SK-N-SH (cell line): Measurements from ENCODE around the gene PGA5.

Experiments
- FOXM1 ChIP-seq: IDR thresholded peaks from 2 replicates; pipeline ENCODE4 v1.4.0; 2012; ENCODE audit warnings: low read depth, mild to moderate bottlenecking
- POLR2AphosphoS5 ChIP-seq: IDR thresholded peaks from 2 replicates; pipeline ENCODE4 v1.6.1; 2012; ENCODE audit warnings: low read depth, low read length
- RAD21 ChIP-seq: IDR thresholded peaks from 2 replicates; pipeline ENCODE4 v1.6.1; 2012; ENCODE audit warnings: mild to moderate bottlenecking, low read length
- TF ChIP-seq, protein P1 (sequence below): fragments of 150-350 bp; IDR thresholded peaks from 2 replicates; pipeline ENCODE4 v1.6.1; 2016; ENCODE audit warnings: mild to moderate bottlenecking, low read depth, low read length

DNA sequence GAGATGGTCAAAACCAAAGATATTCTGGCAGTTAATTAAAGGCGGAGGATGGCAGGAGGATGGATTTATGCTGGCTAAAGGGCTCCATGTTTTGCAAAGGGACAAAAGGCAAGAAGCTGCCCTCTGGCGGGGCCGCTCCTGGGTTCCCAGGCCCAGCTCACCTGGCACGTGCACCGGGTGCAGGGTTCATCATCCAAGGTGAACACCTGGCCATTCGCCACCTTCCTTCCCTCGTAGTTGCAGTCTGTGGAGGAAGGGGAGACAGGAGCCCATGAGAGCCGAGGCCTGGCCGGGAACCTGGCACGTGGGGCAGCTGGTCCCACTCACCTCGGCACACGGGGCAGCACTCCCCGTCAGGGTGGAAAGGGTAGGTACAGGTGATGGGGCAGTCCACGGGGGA is 23.8 kb downstream of the PGA5 start:
- no peak for TF ChIP-seq RAD21
- no peak for TF ChIP-seq POLR2AphosphoS5
- TF ChIP-seq FOXM1 = no peak
- TF ChIP-seq, protein P1, sequence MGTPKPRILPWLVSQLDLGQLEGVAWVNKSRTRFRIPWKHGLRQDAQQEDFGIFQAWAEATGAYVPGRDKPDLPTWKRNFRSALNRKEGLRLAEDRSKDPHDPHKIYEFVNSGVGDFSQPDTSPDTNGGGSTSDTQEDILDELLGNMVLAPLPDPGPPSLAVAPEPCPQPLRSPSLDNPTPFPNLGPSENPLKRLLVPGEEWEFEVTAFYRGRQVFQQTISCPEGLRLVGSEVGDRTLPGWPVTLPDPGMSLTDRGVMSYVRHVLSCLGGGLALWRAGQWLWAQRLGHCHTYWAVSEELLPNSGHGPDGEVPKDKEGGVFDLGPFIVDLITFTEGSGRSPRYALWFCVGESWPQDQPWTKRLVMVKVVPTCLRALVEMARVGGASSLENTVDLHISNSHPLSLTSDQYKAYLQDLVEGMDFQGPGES = no peak
